ENCODE measurements around the gene UNK. TPM values are rescaled to one million over a fixed set of nuclear protein-coding genes. Genes with fewer than 3 reads are reported as not detected.

Gene UNK
- total and polyA plus RNA-seq, 8 donors: 19.8 to 54.6 (median 49.0) TPM

DNA sequence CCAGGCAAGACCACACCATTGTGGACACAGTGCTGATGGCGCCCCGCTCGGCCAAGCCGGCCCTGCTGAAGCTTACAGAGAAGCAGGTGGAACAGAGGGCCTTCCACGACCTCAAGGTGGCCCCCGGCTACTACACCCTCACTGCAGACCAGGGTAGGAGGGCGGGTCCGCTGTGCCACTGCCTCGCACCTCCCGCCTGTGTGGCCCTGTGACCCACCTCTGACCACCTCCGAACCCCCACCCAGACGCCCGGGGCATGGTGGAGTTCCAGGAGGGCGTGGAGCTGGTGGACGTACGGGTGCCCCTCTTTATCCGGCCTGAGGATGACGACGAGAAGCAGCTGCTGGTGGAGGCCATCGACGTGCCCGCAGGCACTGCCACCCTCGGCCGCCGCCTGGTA lies 42.3 kb upstream of the UNK start:
- TF ChIP-seq, protein P1, sequence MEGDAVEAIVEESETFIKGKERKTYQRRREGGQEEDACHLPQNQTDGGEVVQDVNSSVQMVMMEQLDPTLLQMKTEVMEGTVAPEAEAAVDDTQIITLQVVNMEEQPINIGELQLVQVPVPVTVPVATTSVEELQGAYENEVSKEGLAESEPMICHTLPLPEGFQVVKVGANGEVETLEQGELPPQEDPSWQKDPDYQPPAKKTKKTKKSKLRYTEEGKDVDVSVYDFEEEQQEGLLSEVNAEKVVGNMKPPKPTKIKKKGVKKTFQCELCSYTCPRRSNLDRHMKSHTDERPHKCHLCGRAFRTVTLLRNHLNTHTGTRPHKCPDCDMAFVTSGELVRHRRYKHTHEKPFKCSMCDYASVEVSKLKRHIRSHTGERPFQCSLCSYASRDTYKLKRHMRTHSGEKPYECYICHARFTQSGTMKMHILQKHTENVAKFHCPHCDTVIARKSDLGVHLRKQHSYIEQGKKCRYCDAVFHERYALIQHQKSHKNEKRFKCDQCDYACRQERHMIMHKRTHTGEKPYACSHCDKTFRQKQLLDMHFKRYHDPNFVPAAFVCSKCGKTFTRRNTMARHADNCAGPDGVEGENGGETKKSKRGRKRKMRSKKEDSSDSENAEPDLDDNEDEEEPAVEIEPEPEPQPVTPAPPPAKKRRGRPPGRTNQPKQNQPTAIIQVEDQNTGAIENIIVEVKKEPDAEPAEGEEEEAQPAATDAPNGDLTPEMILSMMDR (IDR thresholded peaks at IDR 0.05): no peak
- ATAC-seq (no peak), DNase-seq (no peak)
- peaks cover 0 to 13% of the 10 kb centered on the region in 2 donors for H3K4me1 ChIP-seq
- no peak overlapping the region for H3K27ac ChIP-seq
- intact Hi-C loops (cut with DNase I): loop anchor here in 1 of 2 donors (10.0 kb wide), 2 partner anchors 108 to 318 kb away; partner anchors contain the start of gene SMIM5
- no peak overlapping the region for H3K4me3 ChIP-seq
- no peaks in the 10 kb centered on the region for H3K9me3 ChIP-seq
- H3K36me3 ChIP-seq: no peaks in the 10 kb centered on the region
- no peaks in the 10 kb centered on the region for H3K27me3 ChIP-seq

DNA sequence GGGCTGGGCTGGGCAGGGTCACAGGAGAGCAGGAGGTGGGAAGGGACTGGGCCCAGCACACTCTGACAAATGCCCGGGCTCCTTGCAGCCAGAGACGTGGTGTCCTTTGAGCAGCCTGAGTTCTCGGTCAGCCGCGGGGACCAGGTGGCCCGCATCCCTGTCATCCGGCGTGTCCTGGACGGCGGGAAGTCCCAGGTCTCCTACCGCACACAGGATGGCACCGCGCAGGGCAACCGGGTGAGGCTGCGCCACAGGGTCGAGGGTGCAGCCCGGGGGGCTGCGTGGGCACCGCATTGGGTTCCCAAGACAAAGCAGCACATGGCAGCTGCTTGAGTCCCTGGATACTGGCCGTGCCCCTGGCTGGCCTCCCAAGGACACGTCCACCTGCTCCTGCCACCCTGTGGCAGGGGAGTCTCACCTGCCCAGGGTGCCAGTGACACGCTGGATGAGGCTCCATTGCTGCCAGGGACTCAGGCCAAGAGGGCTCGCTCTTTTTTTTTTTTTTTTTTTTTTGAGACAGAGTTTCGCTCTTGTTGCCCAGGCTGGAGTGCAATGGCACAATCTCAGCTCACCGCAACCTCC lies 40.9 kb upstream of the UNK start:
- no peak overlapping the region for H3K4me3 ChIP-seq
- H3K36me3 ChIP-seq: no peaks in the 10 kb centered on the region
- intact Hi-C loops (cut with DNase I): loop anchor here in 1 of 2 donors (10.0 kb wide), 2 partner anchors 109 to 319 kb away; partner anchors contain the start of gene SMIM5
- ATAC-seq (no peak), DNase-seq (no peak)
- H3K4me1 ChIP-seq: peaks cover 0 to 9% of the 10 kb centered on the region in 2 donors
- TF ChIP-seq, protein P1 (IDR thresholded peaks at IDR 0.05): no peak
- H3K9me3 ChIP-seq: no peaks in the 10 kb centered on the region
- H3K27me3 ChIP-seq: no peaks in the 10 kb centered on the region
- no peak overlapping the region for H3K27ac ChIP-seq

DNA sequence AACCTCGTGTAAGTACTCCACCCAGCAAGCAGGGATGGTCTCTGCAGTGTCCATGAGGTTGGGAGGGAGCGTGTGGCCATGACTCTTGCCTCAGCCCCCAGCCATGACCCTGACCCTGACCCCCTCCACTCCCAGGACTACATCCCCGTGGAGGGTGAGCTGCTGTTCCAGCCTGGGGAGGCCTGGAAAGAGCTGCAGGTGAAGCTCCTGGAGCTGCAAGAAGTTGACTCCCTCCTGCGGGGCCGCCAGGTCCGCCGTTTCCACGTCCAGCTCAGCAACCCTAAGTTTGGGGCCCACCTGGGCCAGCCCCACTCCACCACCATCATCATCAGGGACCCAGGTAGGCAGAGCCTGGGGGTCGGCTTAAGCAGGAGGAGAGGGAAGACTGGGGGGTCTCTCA lies 35.9 kb upstream of the UNK start:
- peaks cover 0 to 6% of the 10 kb centered on the region in 2 donors for H3K36me3 ChIP-seq
- TF ChIP-seq, protein P1 (IDR thresholded peaks at IDR 0.05): no peak
- DNase-seq (no peak), ATAC-seq (no peak)
- intact Hi-C loops (cut with DNase I): loop anchor here in 1 of 2 donors (5.0 to 10.0 kb wide), 3 partner anchors 76 to 324 kb away; partner anchors contain the start of gene SMIM5
- no peaks in the 10 kb centered on the region for H3K9me3 ChIP-seq
- peaks cover 2 to 24% of the 10 kb centered on the region in 2 donors for H3K4me1 ChIP-seq
- H3K4me3 ChIP-seq: no peak overlapping the region
- no peak overlapping the region for H3K27ac ChIP-seq
- no peaks in the 10 kb centered on the region for H3K27me3 ChIP-seq

DNA sequence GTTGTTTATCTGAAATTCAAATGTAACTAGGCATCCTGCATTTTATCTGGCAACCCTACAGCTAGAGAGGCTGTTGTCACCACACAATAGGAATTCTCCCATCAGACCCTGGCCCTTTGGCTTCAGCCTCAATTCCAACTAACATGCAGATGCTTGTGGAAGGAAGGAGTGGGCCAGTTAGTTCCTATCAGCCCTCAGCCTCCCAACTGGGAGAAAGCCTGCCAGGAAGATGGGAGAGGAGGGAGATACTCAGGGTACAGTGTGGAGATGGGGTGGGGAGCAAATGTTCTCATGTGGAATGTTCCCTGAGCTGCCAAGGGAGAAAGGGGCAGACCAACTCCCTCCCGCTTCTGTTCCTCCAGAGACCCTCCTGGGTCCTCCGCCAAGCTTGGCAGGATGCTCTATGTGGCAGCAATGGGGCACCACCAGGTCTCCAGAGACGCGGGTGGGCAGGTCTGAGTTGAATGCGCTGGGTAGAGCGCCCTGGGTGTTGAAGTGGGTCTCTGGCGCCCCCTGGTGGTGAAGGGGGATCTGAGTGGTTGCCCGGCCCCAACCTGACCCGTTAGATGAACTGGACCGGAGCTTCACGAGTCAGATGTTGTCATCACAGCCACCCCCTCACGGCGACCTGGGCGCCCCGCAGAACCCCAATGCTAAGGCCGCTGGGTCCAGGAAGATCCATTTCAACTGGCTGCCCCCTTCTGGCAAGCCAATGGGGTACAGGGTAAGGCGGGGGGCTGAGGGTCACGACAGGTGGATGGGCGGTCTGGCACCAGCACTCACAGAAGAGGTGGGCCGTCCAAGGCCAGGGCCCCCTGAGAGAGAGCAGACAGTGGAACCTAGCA lies 34.8 kb upstream of the UNK start:
- no peak overlapping the region for H3K4me3 ChIP-seq
- H3K9me3 ChIP-seq: no peaks in the 10 kb centered on the region
- peak; percentile 71 for ATAC-seq

More for the DNA sequence above, 34.8 kb upstream of the UNK start:
- intact Hi-C loops (cut with DNase I): loop anchor here in 1 of 2 donors (5.0 to 10.0 kb wide), 3 partner anchors 77 to 325 kb away; partner anchors contain the start of gene SMIM5
- TF ChIP-seq, protein P1 (IDR thresholded peaks at IDR 0.05): peak; percentile 88 to 98
- DNase-seq: peak; percentile 65 to 98 (median 80)
- no peaks in the 10 kb centered on the region for H3K27me3 ChIP-seq
- peaks cover 5 to 33% of the 10 kb centered on the region in 2 donors for H3K4me1 ChIP-seq
- peaks cover 0 to 6% of the 10 kb centered on the region in 2 donors for H3K36me3 ChIP-seq
- no peak overlapping the region for H3K27ac ChIP-seq

Measured in left lung (tissue), 10 donors.